NCI-H146 (cell line): ENCODE results near the gene TBC1D8.

Experiments
- DNase-seq: peaks from one replicate; lab custom pipeline; 2025; lab: John Stamatoyannopoulos, UW

Gene TBC1D8

GRCh38 chr2:101162561-101163330, 11.6 kb upstream of the TBC1D8 start:
- DNase-seq: peak; percentile 38

GRCh38 chr2:101161658-101162057, 10.5 kb upstream of the TBC1D8 start:
- DNase-seq: no peak

- DNase-seq: no peak
These were observed 9.3 kb upstream of the TBC1D8 start for GRCh38 chr2:101160454-101160853.

- DNase-seq: no peak
These were observed 8.3 kb upstream of the TBC1D8 start for GRCh38 chr2:101159526-101159925.

- no peak for DNase-seq
These were observed 6.1 kb upstream of the TBC1D8 start for GRCh38 chr2:101157272-101157671.

- no peak for DNase-seq
These were observed 2.6 kb upstream of the TBC1D8 start for GRCh38 chr2:101153787-101154186.

- DNase-seq: no peak
These were observed 2.0 kb upstream of the TBC1D8 start for GRCh38 chr2:101153077-101153707.

- DNase-seq: peak; percentile 74
These were observed 1.3 kb upstream of the TBC1D8 start for GRCh38 chr2:101152272-101153076.

GRCh38 chr2:101151859-101152271, 683 bp upstream of the TBC1D8 start:
- DNase-seq: peak; percentile 42

- DNase-seq: peak; percentile 57
These were observed 656 bp downstream of the TBC1D8 start for GRCh38 chr2:101150306-101151145.

- peak; percentile 29 for DNase-seq
These were observed 1.7 kb downstream of the TBC1D8 start for GRCh38 chr2:101149241-101150192.

GRCh38 chr2:101148777-101149176, 2.4 kb downstream of the TBC1D8 start:
- DNase-seq: no peak

- DNase-seq: no peak
These were observed 3.2 kb downstream of the TBC1D8 start for GRCh38 chr2:101147971-101148370.

- no peak for DNase-seq
These were observed 4.1 kb downstream of the TBC1D8 start for GRCh38 chr2:101147062-101147461.

- no peak for DNase-seq
These were observed 4.6 kb downstream of the TBC1D8 start for GRCh38 chr2:101146535-101146934.

- DNase-seq: peak; percentile 46
These were observed 5.8 kb downstream of the TBC1D8 start for GRCh38 chr2:101145406-101145805.

- DNase-seq: no peak
These were observed 9.0 kb downstream of the TBC1D8 start for GRCh38 chr2:101142163-101142562.

GRCh38 chr2:101140978-101141655, 10.1 kb downstream of the TBC1D8 start:
- no peak for DNase-seq

GRCh38 chr2:101140237-101140636, 10.9 kb downstream of the TBC1D8 start:
- no peak for DNase-seq

GRCh38 chr2:101139495-101139894, 11.7 kb downstream of the TBC1D8 start:
- no peak for DNase-seq
